GM19455 (cell line): ENCODE measurements around the gene TLK2.
"Not testable (repeated sequence)": the region's sequence is repeated elsewhere in the genome, so short reads cannot be mapped to it uniquely, and the experiment has no call there.

Experiments used
- ATAC-seq: cut with Tn5 transposase; IDR thresholded peaks from one replicate; pipeline ENCODE4 v1.9.1; 2021; ENCODE audit not compliant: unreplicated experiment

TLK2 gene

DNA sequence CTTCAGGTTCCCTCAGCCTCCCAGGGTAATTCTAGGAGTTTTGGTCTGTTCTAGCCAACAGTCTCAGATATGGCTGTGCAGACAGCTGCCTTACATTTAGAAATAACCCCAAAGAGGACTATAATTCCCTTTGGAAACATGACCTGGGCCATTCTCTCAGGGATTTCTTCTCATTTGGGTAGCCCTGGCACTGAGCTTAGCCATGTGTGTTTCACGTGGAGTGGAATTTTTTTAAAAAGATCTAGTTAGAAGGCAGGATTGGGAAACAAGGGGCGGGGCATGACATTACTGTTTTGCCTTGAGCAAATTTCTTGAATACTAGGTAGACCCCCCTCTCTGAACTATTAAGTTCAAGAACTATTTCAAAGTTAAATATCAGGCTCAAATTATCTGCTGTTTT lies 119.3 kb downstream of the TLK2 start:
- no peak for ATAC-seq

DNA sequence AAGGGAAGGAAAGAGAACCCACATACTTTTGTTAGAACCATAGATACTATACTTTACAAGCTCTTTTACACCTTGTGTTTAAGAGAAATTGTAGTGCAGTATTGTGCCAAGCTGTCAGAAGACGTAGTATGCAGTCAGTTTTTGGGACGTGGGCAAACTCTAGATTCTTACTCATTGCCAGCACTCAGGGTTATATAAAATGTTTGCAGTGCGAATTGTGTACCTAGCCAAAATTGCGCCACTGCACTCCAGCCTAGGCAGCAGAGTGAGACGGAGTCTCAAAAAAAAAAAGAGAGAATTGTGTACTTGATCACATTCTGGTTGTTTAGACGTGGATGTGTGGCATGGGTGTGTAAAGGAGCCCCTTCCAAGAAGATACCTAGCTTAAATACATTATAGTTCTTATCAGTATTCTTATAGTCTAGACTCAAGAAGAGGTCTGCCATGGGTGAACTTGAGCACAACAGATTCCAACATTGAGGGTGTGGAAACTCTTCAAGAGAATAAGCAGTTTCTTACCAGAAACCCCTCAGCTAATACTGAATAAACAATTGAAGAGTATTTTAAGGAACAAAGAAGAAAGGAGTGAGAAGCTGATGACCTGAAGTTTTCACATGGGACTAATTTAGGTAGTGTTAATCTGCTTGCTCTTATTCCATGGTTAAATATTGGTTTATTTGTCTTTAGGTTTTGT lies 121.5 kb downstream of the TLK2 start:
- no peak for ATAC-seq

GRCh38 chr17:62600805-62601204 lies 122.2 kb downstream of the TLK2 start:
- no peak for ATAC-seq

DNA sequence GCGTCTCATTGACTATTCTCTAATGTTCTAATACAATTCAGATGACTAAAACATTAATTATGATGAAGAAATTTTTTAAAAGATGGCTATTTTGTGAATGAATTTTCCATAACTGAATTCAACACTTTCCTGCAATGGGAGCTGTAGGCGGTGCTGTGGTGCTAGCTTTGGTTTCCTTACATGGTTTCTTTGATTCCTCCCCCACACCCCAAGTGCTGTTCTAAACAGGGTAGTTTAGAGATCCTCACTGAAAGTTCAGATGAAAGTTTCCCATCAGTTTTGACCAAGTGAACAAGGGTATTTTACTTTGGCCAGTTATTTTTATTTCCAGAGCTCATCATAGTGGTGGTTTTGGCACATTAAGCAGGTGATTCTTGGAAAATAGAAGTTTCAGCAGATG lies 122.8 kb downstream of the TLK2 start:
- no peak for ATAC-seq

DNA sequence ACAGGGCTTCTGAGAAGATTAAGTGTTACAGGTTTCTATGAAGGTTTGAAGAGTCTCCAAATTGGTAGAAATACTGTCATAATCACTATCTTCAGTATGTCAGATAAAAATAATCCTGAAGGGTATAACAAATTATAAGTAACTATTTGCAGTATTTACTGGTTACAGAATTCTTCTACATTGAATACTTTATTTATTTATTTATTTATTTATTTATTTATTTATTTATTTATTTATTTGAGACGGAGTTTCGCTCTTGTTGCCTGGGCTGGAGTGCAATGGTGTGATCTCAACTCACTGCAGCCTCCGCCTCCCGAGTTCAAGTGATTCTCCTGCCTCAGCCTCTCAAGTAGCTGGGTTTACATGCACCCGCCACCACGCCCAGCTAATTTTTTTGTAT lies 125.2 kb downstream of the TLK2 start:
- not testable (repeated sequence) for ATAC-seq

DNA sequence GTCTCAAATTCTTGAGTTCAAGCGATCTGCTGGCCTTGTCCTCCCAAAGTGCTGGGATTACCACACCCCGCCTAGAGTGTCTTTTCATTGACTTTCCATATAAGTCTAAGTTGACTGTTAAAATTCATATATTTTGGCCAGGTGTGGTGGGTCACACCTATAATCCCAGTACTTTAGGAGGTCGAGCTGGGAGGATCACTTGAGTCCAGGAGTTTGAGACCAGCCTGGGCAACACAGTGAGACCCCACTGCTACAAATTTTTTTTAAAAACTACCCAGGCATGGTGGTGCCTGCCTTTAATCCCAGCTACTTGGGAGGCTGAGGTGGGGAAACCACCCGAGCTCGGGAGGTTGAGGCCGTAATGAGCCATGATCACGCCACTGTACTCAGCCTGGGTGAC lies 127.0 kb downstream of the TLK2 start:
- no peak for ATAC-seq

- ATAC-seq = peak; percentile 77
These were observed 132.7 kb downstream of the TLK2 start for GRCh38 chr17:62611292-62611691.

- no peak for ATAC-seq
These were observed 133.1 kb downstream of the TLK2 start for GRCh38 chr17:62611728-62612127.

- not testable (repeated sequence) for ATAC-seq
These were observed 133.7 kb downstream of the TLK2 start for GRCh38 chr17:62612289-62612688.

DNA sequence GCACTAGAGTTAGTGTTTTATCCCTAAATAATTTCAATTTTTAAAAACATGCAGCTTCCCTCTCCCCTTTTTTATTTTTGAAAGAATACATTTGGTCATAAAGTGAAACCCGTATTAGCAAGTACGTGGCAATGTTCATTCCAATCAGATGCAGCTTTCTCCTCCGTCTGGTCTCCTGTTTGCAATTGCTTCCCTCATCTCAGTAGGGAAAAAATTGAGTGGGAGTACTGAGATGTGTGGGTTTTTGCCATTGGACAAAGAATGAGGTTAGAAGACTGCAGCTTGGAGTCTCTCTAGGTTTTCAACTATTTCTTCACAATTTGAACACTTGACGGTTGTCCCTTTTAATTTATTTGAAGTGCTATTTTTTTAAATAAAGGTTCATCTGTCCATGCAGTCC lies 134.5 kb downstream of the TLK2 start:
- ATAC-seq = not testable (repeated sequence)

DNA sequence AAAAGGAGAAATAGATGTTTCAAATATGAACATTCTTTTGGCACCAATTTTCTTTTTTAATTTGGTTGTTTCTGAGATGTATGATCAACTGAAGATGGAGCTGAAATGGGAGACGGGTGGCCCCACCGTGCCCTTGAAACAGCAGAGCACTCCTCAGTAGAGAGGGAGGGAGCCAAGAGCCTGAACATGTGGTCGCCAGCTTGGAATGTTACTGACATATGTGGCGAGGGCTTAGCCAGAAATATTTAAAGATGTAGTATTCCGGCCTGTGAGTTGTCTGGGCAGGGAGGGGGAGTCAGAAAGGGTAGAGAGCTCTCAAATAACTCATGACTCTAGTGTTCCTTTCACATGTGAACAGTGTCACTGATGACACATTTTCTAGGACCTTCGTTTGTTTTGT lies 135.5 kb downstream of the TLK2 start:
- ATAC-seq = no peak

DNA sequence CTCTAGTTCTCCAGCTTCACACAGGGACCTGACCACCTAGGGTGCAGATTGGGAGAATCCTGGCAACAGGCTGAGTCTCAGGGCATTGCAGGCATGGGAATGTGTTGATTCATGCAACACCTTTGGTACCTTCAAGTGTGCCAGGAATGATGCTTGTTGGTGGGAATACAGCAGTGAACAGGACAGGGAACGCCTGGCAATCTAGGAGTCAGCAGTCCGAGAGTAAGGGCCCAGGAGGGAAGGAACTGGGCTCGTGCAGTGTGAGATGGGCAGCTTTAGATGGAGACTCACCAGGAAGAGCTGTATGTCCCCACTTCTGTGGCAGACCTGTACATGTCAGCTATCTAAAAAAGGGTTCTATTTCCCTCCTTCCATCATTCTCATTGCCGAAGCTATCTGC lies 136.9 kb downstream of the TLK2 start:
- no peak for ATAC-seq

DNA sequence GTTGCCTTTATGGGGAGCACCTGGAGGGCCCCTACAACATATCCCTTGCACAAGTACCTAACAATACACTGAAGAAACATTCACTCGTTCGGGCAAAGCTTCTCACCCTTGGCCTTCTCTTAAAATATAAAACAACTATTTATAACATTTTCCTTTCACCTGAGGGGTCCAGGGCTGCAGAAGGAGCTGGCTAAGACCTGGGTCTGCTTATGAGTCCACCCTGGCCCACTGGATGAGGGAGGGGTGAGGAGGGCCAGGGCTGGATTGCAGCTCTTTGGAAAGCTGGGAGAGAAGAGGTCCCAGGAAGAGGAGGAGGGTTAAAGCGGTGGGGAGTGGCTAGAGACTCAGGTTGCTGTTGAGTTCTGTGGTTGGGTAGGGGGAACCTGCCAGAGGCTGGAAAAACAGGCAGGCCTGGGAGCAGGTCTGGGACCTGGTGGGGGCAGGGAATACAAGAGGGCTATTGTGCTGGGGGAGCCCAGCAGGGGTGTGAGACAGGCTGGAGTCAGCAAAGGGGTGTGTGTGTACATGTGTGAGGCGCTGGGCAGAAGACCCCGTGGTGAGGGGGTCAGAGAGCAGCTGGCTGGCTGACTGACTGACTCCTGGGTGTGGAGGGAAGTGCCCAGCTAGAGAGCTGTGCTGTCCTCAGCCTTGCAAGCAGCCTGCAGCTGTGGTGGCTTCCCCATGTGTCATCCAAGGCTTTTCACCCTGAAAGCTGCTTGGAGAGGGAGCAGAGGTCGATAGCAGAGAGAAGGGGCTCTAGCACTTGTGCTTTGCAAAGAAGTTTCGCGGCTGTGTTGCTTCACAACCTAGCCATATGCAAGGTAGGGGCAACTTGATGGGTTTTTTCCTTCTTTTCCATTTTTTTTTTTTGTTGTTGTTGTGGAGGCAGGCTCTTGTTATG lies 138.6 kb downstream of the TLK2 start:
- ATAC-seq = no peak

DNA sequence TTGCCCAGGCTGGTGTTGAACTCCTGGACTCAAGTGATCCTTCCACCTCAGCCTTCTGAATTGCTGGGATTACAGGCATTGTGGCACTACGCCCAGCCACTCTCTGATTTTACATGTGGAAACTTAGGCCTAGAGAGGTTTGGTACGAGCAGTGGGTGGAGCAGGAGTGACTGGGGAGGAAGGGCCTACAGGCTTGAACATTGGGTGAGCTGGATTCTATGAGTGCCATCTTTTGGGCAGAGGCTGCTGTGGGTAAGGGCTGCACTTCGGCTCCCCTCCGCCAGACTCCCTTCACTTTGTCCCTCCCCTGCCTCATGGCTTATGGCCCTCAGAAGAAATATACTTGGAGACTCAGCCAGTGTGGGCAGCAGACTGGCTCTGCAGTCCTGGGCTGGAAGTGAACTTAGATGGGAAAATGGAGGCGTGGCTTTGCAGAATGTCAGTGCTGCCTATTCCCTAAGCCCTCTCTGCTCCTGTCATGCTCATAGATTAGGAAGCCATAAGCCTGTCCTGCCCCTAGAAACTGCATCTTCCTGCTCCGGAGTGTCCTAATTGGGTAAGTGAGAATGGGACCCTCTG lies 139.4 kb downstream of the TLK2 start:
- no peak for ATAC-seq

DNA sequence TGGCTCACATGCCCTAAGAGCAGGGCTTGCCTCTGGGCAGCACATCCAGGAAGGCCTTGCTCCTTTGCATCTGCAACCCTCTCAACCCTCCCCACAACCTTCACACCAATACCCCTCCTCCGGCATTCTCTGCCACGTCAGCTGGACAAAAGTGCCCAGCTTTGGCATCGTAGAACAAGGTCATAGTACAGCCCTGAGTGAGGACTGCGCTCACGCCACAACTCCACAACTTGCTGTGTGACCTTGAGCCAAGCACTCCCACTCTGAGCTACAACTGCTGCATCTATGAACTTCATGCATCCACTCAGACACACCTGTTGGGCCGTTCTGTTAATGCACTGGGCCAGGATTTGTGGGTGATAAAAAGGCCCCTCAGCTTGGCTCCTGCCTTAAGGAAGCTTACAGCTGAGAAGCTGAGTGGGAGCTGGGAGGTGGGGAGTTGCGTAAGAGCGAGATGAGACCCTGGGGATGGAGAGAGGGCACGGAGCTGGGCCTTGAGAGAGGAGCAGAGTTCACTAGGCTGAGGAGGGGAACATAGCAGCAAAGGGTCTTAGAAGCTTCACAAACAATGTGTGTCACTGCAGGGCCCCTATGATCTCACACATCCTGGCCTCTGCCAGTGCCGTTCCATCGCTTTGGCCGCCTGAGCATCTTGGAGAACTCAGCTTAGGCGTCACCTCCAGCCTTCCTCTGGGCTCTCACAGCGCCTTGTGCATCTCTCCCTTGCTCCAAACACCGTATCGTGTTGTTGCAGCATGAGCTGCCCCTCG lies 140.2 kb downstream of the TLK2 start:
- ATAC-seq = no peak

GRCh38 chr17:62619417-62620155 lies 141.0 kb downstream of the TLK2 start:
- no peak for ATAC-seq

DNA sequence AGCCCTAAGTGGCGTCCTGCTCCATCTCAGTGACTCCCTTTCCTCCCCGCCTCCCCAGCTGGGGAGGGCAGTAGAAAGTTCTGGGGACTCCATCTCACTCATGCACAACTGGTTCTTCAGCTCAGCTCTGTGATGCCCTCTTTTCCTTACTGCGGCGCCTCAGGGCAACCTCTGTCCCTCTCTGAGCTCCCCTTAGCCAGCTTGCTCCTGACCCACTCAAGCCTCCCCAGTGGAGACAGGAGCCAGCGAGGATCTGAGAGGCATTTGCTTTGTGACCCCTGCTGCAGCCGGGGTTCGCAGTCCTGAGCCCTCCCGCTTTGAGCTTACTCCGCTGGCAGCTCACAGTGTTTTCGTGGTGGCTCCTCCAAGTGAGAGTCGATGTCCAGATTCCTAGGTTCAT lies 142.6 kb downstream of the TLK2 start:
- ATAC-seq = no peak

GRCh38 chr17:62625184-62625869 lies 146.7 kb downstream of the TLK2 start:
- ATAC-seq = no peak

DNA sequence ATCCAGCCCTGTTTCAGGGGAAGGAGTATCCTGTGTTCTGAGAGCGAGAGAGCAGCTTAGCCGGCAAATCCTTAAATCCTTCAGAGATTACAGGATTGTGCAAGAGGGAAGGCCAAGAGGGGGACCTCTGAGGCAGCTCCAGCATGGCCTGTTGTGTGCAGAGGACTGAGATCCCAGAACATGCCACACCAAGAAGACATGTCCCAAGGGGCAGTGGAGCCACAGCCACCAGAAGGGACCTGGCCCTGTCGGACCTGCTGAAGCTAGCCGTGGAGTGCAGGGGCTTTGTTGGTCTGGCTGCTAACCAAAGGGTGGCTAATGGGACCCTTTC lies 147.2 kb downstream of the TLK2 start:
- ATAC-seq = no peak

DNA sequence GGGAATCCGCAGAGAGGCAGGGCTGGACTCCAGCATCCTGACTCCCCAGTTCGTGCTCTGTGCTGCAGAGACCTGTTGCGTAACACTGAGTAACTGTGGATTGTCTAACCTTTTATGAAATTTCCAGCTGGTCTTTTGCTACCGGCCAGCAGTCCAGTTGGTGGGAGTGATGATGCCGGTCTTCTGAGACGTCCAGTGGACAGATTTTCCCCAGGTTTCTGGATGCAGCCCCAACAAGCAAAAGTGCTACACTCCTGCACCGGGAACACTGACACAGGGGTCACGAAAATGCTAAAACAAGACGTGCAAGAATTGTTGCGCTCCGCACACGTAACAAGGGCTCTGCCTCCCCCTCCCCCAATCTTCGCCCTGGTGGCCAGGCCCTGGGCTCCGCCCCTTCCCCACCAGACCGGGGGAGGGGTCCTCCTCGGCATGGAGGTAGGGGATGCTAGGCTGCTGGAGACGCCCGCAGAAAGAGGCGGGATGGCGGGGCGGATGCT lies 148.1 kb downstream of the TLK2 start:
- no peak for ATAC-seq
